Gastroesophageal sphincter (tissue), 3 donors: Measurements from ENCODE around the gene DHDH.

Source experiments
- CTCF ChIP-seq, 4 experiments: fragments of 200-600 bp in 2 of 4; fragments of 450-650 bp in 2 of 4; sonication (generic) in 1 of 4; IDR thresholded peaks; one replicate each; pipeline ENCODE4 v1.5.1; 2017 to 2019; ENCODE audit warnings: antibody characterized with exemption in 4 of 4, mild to moderate bottlenecking in 2 of 4, moderate library complexity in 2 of 4
- POLR2A ChIP-seq, 2 donors: fragments of 450-650 bp; IDR thresholded peaks; one replicate each; pipeline ENCODE4 v1.6.1; 2017; ENCODE audit warnings: antibody characterized with exemption in 2 of 2, mild to moderate bottlenecking in 2 of 2, moderate library complexity in 1 of 2

DNA sequence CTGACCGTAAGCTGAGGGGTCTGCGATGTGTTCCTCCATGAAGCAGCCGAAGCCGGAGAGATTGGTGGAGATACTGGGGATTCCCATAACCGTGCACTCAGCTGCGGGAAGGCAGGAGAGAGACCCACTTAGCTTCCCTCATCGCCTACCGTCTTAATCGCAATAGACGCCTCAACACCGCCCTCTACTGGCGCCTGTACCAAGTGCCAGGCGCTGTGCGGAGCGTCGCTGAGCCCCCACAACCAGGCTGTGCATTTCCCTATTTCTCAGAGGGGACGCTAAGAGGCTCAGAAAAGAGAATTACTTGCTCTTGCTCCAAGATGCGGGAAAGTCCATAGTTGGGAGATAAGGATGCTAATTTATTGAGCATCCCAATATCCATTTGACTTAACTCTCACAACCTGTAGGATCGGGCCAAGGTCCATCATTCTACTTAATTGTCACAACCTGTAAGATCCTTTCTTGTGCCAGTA lies 37.5 kb downstream of the DHDH start:
- TF ChIP-seq CTCF (IDR thresholded peaks at IDR 0.05) (peak in 3 of 4 experiments; percentile 83 to 92 (median 85)), POLR2A (IDR thresholded peaks at IDR 0.05) (peak in 1 of 2 donors; percentile 3)
